GM12878 (cell line): ENCODE data around the gene EYS. TPM values are rescaled to one million over a fixed set of nuclear protein-coding genes. Genes with fewer than 3 reads are reported as not detected.
"Not testable (repeated sequence)": the region's sequence is repeated elsewhere in the genome, so short reads cannot be mapped to it uniquely, and the experiment has no call there.

ENCODE experiments used
- ATAC-seq: fragments of 200-7000 bp; cut with Tn5 transposase; 3 replicates; pipeline ENCODE4 v1.9.1; 2020; ENCODE audit warnings: mild to moderate bottlenecking, moderate library complexity
- BruUV-seq: library from RNA; stranded (reverse); fragments of 400-500 nt; replicated peaks from 2 replicates; lab custom pipeline; 2021; lab: Mats Ljungman, UMichigan
- CTCF ChIA-PET: fragments of 300-600 bp; sonication (Branson Sonifier 250); formaldehyde crosslinking; extraction: SDS; loops from one replicate; lab custom pipeline; 2021; ENCODE audit warnings: inconsistent platforms; lab: Yijun Ruan, JAX
- POLR2A ChIA-PET: fragments of 350-600 bp; formaldehyde crosslinking; extraction: SDS; loops from one replicate; lab custom pipeline; 2021; ENCODE audit warnings: inconsistent platforms; lab: Charles Lee
- RAD21 ChIA-PET: fragments of 300-600 bp; sonication (Branson Sonifier 250); formaldehyde crosslinking; loops from one replicate; lab custom pipeline; 2023; ENCODE audit warnings: antibody characterized with exemption; ENCODE audit not compliant: unreplicated experiment; lab: Charles Lee
- SMC1A ChIA-PET: fragments of 300-600 bp; sonication (Branson Sonifier 250); formaldehyde crosslinking; loops from one replicate; lab custom pipeline; 2023; ENCODE audit not compliant: unreplicated experiment, uncharacterized antibody; lab: Charles Lee
- DNase-seq: peaks from one replicate; pipeline ENCODE4 v3.0.0-alpha.2; 2011; ENCODE audit warnings: low read depth, low spot score
- FAIRE-seq: peaks from 3 replicates; lab custom pipeline; 2011; peaks lifted over from hg19 to GRCh38; lab: Jason Lieb, UNC
- H2AFZ ChIP-seq: 2 replicates; pipeline ENCODE4 v1.6.0; 2011; ENCODE audit warnings: low read depth, low read length, control low read depth; ENCODE audit not compliant: control insufficient read depth
- H3K27ac ChIP-seq: 2 replicates; pipeline ENCODE4 v1.5.1; 2011; ENCODE audit warnings: control low read depth; ENCODE audit not compliant: control insufficient read depth, insufficient read depth
- H3K27me3 ChIP-seq, 2 experiments: replicated peaks in 1 of 2; 2 replicates each; pipeline versions ENCODE4 v1.6.0 to v1.6.1; 2011; ENCODE audit warnings: low read length in 1 of 2; ENCODE audit not compliant: control insufficient read depth in 2 of 2, insufficient read depth in 2 of 2
- H3K36me3 ChIP-seq, 2 experiments: 2 replicates each; pipeline ENCODE4 v1.5.1; 2011; ENCODE audit warnings: low read length in 1 of 2; ENCODE audit not compliant: control insufficient read depth in 2 of 2, insufficient read depth in 2 of 2
- H3K4me1 ChIP-seq: 2 replicates; pipeline ENCODE4 v1.6.1; 2011; ENCODE audit warnings: mild to moderate bottlenecking, low read length, moderate library complexity, mixed read lengths; ENCODE audit not compliant: control insufficient read depth, insufficient read depth
- H3K4me2 ChIP-seq: 2 replicates; pipeline ENCODE4 v1.6.0; 2011; ENCODE audit warnings: control low read depth; ENCODE audit not compliant: control insufficient read depth, insufficient read depth
- H3K4me3 ChIP-seq: fragments of 200-600 bp; sonication (generic); 2 replicates; pipeline ENCODE4 v1.5.1; 2016
- H3K79me2 ChIP-seq: 2 replicates; pipeline ENCODE4 v1.6.0; 2011; ENCODE audit warnings: low read length; ENCODE audit not compliant: control insufficient read depth, insufficient read depth
- H3K9ac ChIP-seq: 2 replicates; pipeline ENCODE4 v1.8.0; 2011; ENCODE audit warnings: low read length, control low read depth, mixed read lengths; ENCODE audit not compliant: control insufficient read depth, insufficient read depth
- H3K9me3 ChIP-seq: replicated peaks from 3 replicates; pipeline ENCODE4 v1.5.1; 2011; ENCODE audit warnings: mild to moderate bottlenecking, low read length; ENCODE audit not compliant: control insufficient read depth, insufficient read depth
- H4K20me1 ChIP-seq: 2 replicates; pipeline ENCODE4 v1.6.0; 2011; ENCODE audit not compliant: control insufficient read depth, insufficient read depth
- ESRRA ChIP-seq: IDR thresholded peaks from 2 replicates; pipeline ENCODE4 v1.6.1; 2012; ENCODE audit warnings: mild to moderate bottlenecking, low read length, improper control_type of control experiment
- NBN ChIP-seq: fragments of 450-650 bp; IDR thresholded peaks from 2 replicates; pipeline ENCODE4 v1.6.1; 2016
- NR2C2 ChIP-seq: IDR thresholded peaks from 2 replicates; pipeline ENCODE4 v1.6.1; 2011; ENCODE audit warnings: borderline replicate concordance, low read depth; ENCODE audit not compliant: control insufficient read depth, insufficient read length
- SREBF1 ChIP-seq: IDR thresholded peaks from 2 replicates; pipeline ENCODE4 v1.6.1; 2012; ENCODE audit warnings: mild to moderate bottlenecking, low read length
- YBX1 ChIP-seq: fragments of 450-650 bp; IDR thresholded peaks from 2 replicates; pipeline ENCODE4 v1.6.1; 2016; ENCODE audit warnings: antibody characterized with exemption
- ZNF207 ChIP-seq: fragments of 450-650 bp; IDR thresholded peaks from 2 replicates; pipeline ENCODE4 v1.6.1; 2014; ENCODE audit warnings: antibody characterized with exemption, mild to moderate bottlenecking, borderline replicate concordance
- ZNF24 ChIP-seq: fragments of 450-650 bp; IDR thresholded peaks from 2 replicates; pipeline ENCODE4 v1.6.1; 2017; ENCODE audit warnings: antibody characterized with exemption, mild to moderate bottlenecking
- WGBS: methylation state at CpG from one replicate; pipeline ENCODE4 v1.1.6; 2016; ENCODE audit warnings: low lambda C conversion rate; ENCODE audit not compliant: insufficient replicate concordance, insufficient coverage; ENCODE audit errors: missing lambda C conversion rate; 5-methylcytosine and 5-hydroxymethylcytosine counted together
- in situ Hi-C: fragments of 300-500 bp; cut with MboI; formaldehyde crosslinking; loops from 9 replicates; pipeline ENCODE4 v1.14.3; 2018; ENCODE audit warnings: mixed read lengths
- intact Hi-C: fragments of 100-400 bp; cut with micrococcal nuclease; formaldehyde crosslinking; loops from one replicate; pipeline ENCODE4 v1.14.2; 2022; ENCODE audit not compliant: unreplicated experiment
- polyA plus RNA-seq, 11 experiments: library from polyadenylated mRNA; depleted of rRNA in 4 of 11; unstranded in 6 of 11; stranded (reverse) in 5 of 11; fragments of >200 nt; fragmentation: Nextera tagmentation in 4 of 11; fragmentation: Illumina TruSeq in 1 of 11; extraction: Ambion mirVana in 4 of 11; extraction: Trizol in 1 of 11; gene quantifications; 1 replicate in 1 of 11; 2 replicates in 10 of 11; pipeline versions ENCODE4 v1.2.1 to v1.2.3, GENCODE V29; 2011 to 2016; ENCODE audit warnings: inconsistent platforms in 2 of 11, missing spikeins in 2 of 11, low read depth in 1 of 11
- total RNA-seq, 4 experiments: library from RNA; depleted of rRNA in 3 of 4; stranded (reverse); fragments of >200 nt in 3 of 4; fragmentation: Illumina TruSeq in 1 of 4; extraction: Trizol in 1 of 4; gene quantifications; 2 replicates each; pipeline versions ENCODE4 v1.2.1 to v1.2.3, GENCODE V29; 2013 to 2021

The EYS gene
- total and polyA plus RNA-seq, 10 of the 15 experiments (the other 5 are each of a cell fraction or from before 2014, with no cell fraction given), result under 0.01 to 0.14 (median 0.02) TPM; not detected in 1

GRCh38 chr6:64249115-64249514 is 1457.9 kb downstream of the EYS start (continued):
- TF ChIP-seq ESRRA (no peak), YBX1 (no peak), SREBF1 (no peak), NBN (no peak)

GRCh38 chr6:64243618-64244017 is 1463.4 kb downstream of the EYS start:
- no peak for ATAC-seq
- Histone ChIP-seq H3K4me1 (no peaks in the 10 kb centered on the region), H3K79me2 (no peaks in the 10 kb centered on the region), H4K20me1 (no peaks in the 10 kb centered on the region), H2AFZ (no peak overlapping the region), H3K9ac (no peak overlapping the region), H3K27ac (no peak overlapping the region), H3K4me3 (no peak overlapping the region), H3K36me3 (no peaks in the 10 kb centered on the region), H3K4me2 (no peak overlapping the region), H3K27me3 (no peaks in the 10 kb centered on the region), H3K9me3 (peaks cover 1% of the 10 kb centered on the region; the same call in 1 of the 3 replicates)
- no peak for FAIRE-seq
- intact Hi-C loops (no loop called here), in situ Hi-C loops (no loop called here)
- no peak for TF ChIP-seq ZNF207
- no peak for TF ChIP-seq ZNF24
- no peak for TF ChIP-seq NR2C2
- SMC1A ChIA-PET, result no interaction called here
- CTCF ChIA-PET, result no interaction called here
- no peak for DNase-seq
- POLR2A ChIA-PET, result no interaction called here
- RAD21 ChIA-PET, result no interaction called here
- no TSS peak for BruUV-seq

GRCh38 chr6:64238908-64239307 is 1468.1 kb downstream of the EYS start:
- SMC1A ChIA-PET, result not testable (repeated sequence)
- peak; percentile 41 for FAIRE-seq

More at GRCh38 chr6:64238908-64239307, 1468.1 kb downstream of the EYS start:
- H3K4me3 ChIP-seq, BruUV-seq, POLR2A ChIA-PET, H3K27ac ChIP-seq, in situ Hi-C loops, H3K4me2 ChIP-seq, H2AFZ ChIP-seq, H3K9me3 ChIP-seq, H4K20me1 ChIP-seq, RAD21 ChIA-PET, H3K9ac ChIP-seq, DNase-seq, H3K79me2 ChIP-seq, H3K4me1 ChIP-seq, CTCF ChIA-PET, H3K36me3 ChIP-seq, ATAC-seq, intact Hi-C loops, H3K27me3 ChIP-seq: not testable (repeated sequence)
- 17% methylated on average over 2 of the region's 2 CpGs for WGBS
